GM18861 (cell line): ENCODE results near the gene SLC6A2.

Experiments used
- ATAC-seq: cut with Tn5 transposase; IDR thresholded peaks from one replicate; pipeline ENCODE4 v1.9.1; 2021; ENCODE audit not compliant: unreplicated experiment

The SLC6A2 gene

DNA sequence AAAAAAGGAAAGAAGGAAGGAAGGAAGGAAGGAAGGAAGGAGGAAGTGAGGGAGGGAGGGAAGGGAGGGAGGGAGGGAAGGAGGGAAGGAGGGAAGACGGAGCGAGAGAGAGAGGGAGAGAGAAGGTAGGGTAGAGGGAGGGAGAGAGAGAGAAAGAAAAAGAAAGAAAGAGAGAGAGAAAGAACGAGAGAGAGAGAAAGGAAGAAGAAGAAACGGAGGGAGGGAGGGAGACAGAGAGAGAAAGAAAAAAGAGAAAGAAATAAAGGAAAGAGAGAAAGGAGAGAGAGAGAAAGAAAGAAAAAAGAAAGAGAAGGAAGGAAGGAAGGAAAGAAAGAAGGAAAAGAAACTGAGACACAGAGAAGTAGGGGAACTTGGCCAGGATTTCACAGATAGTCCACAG, 8.4 kb upstream of the SLC6A2 start:
- no peak for ATAC-seq

DNA sequence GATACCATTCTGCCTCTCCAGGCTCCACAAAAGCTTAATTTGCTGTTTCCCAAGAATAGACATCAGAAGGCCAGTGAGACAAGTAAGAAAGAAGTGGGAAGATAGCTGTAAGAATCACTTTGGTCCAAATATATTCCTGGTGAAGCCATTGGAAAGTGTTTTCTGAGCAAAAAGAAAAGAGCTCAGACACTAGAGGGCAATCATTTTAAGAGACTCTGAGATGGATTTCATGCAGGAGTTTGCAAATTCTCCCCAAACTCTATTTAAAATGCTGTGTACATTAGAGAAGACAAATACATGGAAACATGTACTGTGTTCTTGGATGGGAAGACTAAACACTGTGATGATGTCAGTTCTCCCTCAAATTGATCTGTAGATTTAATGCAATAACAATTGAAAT, 8.0 kb upstream of the SLC6A2 start:
- no peak for ATAC-seq

DNA sequence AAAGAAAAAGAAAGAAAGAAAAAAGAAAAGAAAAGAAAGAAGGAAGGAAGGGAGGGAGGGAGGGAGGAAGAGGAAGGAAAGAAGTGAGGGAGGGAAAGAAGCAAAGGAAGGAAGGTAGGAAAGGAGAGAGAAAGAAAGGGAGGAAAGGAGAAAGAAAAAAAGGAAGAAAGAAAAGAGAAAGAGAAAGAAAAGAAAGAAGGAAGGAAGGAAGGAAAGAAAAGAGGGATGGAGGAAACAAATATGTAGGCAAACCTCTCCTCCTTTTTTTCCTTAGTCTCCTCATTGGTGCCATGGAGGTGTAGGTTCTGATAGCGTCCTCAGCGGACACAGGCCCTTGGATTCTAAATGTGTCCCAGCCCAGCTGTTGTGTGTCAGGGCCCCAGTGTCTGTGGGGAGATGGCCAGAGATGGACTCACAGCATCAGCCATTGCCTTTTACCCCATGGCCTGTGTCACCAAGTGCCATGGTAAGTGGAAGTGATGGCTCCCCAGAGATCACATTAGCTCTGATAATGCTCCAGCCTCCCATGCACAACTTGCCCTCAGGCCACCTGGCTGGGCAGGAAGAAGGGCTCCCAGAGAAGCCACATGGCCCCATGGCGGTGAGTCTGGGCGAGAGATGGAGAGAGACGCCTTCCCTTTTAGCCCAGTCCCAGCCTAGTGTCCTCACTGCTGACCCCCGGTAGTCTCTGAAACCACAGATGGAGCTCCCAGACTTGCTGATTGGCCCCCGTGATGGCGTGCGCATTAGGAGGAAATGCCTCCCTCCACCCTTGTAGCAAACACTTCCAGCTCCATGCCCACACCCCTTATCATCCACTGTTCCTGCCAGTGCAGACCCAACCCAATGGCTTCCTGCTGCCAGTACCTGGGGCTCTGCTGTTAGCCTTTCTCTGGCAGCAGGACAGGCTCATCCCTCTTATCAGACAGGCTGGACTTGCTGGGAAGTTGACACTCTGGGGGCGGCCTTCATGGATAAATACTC, 3.7 kb upstream of the SLC6A2 start:
- no peak for ATAC-seq

DNA sequence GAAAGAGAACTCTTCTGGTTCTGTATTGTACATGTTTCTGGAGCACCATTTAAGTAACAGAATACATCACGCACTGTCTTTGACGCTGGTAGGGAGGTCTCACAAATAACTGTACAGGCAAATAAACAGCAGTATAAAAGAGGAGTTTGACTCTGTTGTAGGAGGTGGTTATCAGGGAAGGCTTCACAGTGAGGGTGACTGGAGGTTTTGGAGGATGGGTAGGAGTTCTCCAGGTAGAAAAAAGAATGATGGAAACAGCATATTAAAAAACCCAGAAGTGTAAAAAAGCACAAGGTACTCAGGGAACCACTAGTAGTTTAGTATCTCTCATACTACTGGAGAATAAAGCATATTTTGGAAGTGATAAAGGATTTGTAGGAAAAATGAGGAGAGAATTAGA, 2.7 kb upstream of the SLC6A2 start:
- ATAC-seq = no peak

DNA sequence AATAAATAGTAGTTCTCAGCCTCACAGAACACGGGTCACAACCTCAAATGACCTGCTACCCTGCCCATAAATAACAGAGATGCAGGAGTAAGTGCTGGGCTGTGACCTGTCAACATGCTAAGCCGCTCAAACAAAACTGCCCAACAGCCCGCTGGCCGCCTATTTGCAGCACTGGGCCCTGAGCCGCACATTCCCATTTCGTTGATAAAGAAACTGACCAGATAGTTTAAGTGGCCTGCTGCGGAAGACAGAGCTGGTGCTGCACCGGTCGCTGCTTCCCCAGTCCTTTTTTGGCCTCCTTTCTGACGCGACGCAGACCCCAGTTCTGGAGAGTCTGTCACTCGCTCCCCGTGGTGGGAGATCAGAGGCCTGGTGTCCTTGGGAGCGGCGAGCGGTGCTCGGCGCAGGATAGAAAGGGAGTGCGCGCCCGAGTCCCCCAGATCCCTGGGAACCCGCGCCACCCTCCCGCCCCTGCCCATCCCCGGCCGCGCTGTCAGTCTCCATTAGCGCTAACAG, 349 bp upstream of the SLC6A2 start:
- no peak for ATAC-seq

DNA sequence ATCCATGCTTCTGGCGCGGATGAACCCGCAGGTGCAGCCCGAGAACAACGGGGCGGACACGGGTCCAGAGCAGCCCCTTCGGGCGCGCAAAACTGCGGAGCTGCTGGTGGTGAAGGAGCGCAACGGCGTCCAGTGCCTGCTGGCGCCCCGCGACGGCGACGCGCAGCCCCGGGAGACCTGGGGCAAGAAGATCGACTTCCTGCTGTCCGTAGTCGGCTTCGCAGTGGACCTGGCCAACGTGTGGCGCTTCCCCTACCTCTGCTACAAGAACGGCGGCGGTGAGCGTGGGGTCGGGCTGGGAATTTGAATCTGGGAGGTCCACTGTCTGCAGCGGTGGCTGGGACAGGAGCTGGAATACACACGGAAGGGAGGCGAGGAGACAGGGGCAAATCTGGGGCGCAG, 904 bp downstream of the SLC6A2 start:
- no peak for ATAC-seq

DNA sequence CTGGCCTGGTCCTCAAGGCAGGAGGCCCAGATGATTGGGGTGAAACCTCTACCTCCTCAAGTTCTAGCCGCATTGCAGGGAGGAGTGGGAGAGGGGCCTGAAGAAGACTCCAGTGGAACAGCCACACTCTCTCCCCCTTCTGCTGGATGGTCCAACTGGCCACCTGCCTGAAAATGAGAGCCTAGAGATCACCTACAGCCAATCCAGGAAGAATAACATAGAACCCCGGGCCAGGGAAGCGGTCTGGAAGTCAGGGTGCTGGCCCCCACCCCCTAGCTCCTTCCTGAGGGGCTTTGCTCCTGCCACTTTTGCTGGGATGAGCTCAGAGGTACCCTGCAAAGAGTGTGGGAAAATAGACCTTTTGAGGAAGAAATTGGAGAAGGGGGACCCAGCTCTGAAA, 1.8 kb downstream of the SLC6A2 start:
- no peak for ATAC-seq

DNA sequence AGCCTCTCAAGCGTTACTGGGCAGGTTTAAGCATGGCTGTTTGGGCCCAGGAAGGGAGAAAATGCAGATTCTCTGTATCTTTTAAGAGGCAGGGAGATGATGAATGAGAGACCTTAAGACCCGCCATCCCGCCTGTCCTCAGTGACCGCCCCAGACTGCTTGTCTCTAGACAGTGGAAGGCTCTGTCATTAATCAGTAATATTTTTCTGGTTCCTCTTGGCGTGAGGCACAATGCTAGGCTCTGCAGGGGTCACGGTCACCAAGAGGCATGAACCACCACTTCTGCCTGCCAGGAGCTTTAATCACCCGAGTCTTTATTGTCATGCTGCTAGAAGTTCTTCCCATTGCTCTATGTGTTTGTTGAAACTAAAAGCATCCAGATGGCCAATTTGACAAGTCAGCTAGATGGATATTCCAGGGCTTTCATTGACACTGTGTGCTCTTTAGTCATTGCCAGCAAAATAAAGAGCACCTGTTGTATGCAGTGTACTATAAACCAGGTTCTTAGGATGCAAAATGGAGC, 3.2 kb downstream of the SLC6A2 start:
- ATAC-seq = no peak

DNA sequence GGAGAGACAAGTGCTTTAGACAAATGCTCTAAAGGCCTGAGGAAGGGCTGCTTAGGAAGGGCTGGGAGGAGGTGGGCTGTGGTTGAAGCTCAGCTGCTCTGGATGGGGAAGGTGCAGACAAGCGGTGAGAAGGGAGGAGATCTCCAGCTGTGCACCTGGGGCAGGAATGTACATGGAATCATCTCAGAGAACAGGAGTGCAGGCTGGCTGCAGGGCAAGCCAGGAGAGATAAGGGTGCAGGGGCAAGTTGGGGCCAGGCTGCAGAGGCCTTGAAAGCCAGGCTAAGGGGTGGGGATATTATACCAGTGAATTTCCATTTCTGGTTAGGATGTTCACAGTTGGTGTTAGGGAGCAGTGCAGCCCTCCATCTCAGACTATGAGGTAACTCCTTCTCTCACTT, 4.2 kb downstream of the SLC6A2 start:
- no peak for ATAC-seq

DNA sequence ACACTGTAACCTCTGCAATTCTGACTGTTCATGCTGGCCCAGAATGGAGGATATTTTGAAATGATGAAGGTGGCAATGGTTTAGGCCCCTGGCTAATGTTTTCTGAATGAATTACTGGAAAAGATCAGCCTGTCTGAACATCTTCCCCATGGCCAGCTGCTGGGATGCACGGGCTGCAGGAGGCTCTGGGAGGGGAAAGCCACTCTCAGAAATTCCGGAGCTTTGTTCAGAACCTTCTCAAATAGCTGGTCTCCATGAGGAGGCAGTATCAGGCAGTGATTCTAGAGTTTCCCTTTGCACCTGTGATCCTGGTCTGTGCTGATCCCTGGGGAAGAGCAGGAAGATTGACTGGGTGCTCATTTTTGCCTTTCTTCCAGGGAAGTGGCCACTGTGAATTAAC, 5.0 kb downstream of the SLC6A2 start:
- ATAC-seq = no peak

DNA sequence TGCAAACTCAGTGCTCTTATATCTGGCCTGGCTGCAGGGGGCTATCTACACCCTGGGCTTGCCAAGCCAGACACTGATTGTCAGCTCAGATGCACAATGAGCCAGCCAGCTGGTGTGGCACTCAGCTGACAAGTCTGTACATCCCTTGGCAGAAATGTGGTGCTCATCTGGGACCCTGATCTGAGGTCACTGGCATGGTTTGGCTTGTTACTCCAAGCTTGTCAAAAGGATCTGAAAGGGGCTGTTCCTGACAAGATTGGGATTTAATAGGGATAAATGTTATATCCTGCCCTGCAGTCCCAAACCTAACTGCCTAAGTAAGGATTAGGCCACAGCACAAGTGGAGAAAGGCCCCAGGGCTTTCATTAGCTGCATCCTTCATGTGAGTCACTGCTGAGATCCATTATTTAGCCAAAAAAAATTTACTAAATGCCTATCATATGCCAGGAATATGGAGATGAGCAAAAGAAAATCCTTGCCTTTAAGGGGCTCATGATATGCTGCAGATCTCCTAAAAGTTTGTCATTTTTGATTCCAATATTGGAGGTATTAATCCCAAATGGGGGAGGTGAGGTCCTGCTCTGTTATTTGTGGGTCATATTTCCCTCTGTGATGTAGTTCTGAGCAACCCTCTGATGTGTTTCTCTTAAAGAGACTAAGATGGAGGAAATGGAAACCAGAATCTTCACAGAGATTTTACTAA, 6.3 kb downstream of the SLC6A2 start:
- ATAC-seq = no peak

DNA sequence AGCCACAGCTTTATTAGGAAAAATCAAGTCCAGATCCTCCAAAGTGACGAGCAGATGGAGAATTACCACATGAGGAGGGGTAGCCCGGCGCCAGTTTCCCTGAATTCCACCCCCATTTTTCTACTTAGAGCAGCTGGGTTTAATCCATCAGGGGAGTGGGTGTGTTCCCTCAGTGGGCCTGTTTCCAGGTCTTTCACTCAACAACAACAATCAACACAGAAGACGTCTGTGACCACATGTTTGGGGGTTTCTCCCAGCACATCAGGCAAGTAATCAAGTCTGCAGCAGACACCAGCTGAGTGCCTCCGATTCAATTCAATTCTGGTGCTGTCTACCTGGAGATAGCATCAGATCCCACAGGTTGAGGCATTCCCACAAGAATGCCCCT, 6.8 kb downstream of the SLC6A2 start:
- no peak for ATAC-seq

DNA sequence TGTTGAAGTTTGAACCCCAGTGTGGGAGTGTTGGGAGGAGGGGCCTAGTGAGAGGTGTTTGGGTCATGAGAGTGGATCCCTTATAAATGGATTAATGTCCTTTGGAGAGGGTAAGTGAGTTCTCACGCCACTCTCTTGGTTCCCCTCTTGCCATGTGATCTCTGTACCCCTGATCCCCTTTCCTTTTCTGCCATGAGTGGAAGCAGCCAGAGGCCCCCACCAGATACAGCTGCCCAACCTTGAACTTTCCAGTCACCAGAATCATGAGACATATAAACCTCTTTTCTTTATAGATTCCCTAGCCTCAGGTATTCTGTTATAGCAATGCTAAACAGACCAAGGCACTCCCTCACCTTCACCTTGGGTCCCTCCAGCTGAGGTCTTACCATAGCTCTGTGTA, 7.4 kb downstream of the SLC6A2 start:
- ATAC-seq = no peak

DNA sequence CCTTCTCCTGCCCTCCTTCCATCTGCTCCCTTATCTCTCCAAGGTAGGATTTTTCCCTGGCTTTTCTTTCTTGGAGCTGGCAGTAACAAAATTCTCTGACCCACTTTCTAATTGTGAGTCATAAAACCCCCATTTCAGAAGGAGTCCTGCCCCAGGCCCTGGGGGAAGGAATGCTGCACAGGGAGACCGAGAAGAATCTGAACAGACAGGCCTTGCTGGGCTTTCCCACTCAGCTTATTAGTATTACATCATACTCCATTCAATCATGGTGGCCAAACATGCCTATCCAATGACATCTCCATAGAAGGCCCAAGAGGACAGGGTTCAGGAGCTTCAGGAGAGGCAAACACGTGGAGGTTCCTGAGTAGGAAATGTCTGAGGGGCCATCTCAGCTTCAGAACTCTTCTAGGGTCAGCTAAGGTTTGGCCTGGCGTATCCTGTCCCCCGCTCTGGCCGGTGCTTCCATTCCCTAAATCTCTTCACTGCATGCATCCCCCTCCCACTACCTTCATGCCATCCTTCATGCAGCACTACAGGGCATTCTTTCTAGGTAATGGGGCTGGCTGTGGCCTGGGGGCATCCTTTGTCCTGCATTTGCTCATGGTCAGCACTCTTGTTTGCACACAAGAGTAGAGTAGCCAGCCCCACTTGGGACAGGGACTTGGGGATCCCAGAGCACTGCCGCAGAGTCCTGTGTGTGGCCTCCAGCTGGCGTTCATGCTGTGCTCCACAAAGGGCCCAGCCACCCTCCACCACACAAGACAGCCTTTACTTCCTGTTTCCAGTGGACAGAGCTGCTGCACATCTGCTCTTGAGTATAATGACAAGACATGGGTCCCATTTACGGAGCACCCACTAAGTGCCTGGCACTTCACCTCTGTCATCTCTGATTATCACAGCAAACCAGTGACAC, 8.2 kb downstream of the SLC6A2 start:
- ATAC-seq = no peak

DNA sequence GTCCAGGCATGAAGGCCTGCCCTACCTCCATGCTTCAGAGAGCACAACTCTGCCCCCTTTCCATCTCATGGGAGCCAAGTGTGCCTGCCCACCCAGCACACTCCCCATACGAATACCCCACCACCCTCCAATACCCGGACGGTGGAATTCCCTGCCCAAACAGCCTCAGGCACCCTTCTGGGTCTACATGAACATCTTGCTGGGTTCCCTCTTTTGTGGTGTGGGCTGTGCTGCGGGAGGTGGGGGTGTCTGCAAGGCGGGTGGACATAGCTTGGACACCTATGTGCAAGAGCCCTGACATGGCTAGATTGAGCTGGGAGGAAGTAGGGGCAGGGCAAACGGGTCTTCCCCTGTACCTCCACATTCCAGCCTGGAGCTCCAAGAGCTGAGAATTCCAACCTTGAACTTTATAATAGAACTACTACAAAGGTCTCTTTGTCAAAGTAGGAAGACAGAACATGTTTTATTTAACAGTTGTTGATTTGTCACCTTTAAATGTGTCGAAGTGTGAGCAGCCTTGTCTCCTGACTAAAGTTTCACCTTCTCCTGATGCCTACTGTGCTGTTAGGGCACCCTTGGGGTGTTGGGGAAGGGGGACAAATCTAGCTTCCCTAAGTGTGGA, 9.1 kb downstream of the SLC6A2 start:
- ATAC-seq = no peak

DNA sequence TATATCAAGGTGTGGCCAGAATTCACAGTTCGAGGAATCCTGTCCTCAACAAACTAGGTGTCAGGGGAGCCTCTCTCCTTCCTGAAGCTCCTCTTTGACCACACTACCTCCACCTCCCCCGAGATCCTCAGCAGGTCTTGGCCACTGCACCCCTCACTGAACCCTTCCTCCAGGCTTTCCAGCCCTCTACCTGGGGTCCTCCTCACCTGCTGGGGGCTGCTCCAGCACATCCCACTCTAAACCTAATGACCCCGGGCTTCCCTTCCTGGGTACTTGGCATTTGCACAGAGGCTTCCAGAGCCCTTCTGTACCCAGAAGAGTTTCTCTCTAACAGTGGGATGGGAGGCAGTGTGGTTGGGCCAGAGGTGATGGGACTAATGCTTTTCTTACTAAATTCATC, 9.7 kb downstream of the SLC6A2 start:
- no peak for ATAC-seq

DNA sequence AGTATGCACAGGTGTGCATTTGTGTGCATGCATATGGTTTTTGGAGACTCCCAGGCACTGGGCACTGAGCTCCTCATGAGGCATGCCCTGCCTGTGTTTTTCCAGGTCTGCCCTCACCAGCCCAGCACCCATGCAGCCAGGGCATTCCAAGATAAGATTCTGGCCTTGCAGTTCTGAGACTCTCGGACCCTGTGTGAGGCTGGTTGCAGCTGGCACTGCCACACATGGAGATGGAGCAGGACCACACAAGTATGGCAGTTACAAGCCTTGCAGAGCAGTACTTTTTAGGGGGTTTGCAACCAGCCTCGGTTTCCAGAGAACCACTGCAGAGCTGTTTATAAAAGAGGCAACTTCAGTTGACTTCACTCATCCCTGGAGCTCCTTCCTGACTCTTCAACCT, 10.2 kb downstream of the SLC6A2 start:
- no peak for ATAC-seq

DNA sequence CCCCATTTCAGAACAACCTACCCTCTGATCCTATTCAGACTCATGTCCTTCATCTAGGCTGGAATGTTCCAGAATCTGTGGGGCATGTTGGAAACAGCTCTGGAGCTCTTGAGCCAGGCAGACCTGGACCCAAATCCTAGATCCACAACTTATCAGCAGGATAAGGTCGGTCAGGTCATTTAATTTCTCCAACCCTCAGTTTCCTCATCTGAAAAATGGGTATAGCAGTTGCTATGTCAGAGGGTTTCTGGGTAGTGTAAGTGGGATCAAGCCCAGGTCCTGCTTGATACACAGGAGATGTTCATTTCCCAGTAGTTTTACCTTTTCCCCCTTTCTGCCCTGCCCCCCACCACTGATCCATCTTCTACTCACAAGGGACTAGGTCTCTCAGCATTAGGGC, 12.0 kb downstream of the SLC6A2 start:
- ATAC-seq = no peak

DNA sequence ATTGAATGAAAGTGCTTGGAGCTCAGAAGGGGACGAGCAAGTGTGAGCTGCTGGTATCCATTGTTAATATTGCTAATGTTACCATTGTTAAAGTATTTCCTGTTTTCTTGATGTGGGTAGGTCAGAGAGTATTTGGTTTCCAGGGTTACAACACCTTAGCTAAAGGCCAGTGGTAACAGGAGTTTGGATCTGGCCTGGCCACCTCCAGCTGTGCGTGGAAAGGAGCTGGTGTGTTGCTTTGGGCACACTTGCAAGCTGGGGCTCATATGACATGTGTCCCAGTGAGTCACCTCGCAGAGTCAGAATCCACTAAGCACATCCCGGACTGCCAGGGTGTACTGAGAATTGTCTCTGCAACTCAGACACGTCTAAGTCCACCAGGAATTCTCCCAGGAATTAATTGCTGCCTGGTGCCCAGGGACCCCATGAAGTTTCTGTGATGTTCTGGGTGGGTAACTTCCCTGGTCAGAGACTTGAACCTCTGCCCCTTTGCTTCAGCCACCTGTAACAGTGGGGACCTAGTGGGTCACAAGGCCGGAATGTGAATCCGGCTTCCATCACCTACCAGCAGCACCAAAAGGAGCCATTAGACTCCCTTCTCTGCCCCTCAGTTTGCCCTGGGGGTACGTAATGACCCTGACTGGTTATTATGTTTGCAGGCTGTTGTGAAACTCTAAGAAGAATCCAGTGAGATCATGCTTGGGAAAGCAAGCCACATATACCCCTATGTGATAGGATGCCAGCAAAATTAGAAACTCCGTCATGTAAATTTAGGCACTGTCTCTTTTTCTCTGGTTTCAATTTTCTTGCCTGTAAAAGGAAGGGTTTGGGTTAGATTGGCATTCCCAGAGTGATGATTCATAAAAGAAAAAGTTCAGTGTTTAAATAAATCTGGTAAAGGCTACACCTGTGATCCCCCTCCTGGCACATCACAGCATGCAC, 12.8 kb downstream of the SLC6A2 start:
- ATAC-seq = no peak
